ENCODE measurements around the gene BTBD17.

DNA sequence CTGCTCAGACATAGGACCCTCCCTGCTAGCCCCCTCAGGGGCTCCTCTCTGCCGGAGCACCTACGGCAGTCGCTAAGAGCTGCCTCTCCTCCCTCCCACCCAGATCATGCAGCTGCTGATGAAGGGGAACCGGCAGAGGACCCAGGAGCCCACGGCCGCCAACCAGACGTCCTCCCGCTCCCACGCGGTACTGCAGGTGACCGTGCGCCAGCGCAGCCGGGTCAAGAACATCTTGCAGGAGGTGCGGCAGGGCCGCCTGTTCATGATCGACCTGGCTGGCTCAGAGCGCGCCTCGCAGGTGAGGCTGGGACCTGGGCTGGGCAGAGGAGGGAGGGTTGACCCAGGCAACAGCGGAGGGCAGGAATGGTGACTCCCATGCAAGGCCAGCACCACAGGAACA, 17.0 kb downstream of the BTBD17 start:
- no peak for TF ChIP-seq SIN3A (IDR thresholded peaks at IDR 0.05; ENCODE audit: borderline replicate concordance, insufficient read depth, low read length)
- TF ChIP-seq, protein P1, sequence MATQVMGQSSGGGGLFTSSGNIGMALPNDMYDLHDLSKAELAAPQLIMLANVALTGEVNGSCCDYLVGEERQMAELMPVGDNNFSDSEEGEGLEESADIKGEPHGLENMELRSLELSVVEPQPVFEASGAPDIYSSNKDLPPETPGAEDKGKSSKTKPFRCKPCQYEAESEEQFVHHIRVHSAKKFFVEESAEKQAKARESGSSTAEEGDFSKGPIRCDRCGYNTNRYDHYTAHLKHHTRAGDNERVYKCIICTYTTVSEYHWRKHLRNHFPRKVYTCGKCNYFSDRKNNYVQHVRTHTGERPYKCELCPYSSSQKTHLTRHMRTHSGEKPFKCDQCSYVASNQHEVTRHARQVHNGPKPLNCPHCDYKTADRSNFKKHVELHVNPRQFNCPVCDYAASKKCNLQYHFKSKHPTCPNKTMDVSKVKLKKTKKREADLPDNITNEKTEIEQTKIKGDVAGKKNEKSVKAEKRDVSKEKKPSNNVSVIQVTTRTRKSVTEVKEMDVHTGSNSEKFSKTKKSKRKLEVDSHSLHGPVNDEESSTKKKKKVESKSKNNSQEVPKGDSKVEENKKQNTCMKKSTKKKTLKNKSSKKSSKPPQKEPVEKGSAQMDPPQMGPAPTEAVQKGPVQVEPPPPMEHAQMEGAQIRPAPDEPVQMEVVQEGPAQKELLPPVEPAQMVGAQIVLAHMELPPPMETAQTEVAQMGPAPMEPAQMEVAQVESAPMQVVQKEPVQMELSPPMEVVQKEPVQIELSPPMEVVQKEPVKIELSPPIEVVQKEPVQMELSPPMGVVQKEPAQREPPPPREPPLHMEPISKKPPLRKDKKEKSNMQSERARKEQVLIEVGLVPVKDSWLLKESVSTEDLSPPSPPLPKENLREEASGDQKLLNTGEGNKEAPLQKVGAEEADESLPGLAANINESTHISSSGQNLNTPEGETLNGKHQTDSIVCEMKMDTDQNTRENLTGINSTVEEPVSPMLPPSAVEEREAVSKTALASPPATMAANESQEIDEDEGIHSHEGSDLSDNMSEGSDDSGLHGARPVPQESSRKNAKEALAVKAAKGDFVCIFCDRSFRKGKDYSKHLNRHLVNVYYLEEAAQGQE (IDR thresholded peaks at IDR 0.05; ENCODE audit: insufficient read depth in 1 of 2, low read depth in 2 of 2, low read length in 2 of 2): no peak
- TF ChIP-seq POLR2AphosphoS5 (IDR thresholded peaks at IDR 0.05; ENCODE audit: low read depth, low read length): no peak
- no peak for TF ChIP-seq TAF1 (IDR thresholded peaks at IDR 0.05; ENCODE audit: borderline replicate concordance, insufficient read depth, low read length)
- no peak for TF ChIP-seq FOXP2 (optimal IDR thresholded peaks at IDR 0.05; ENCODE audit: borderline replicate concordance, extremely low read depth, extremely low read length, insufficient read depth)
